ENCODE results near the gene ILF2. TPM values are rescaled to one million over a fixed set of nuclear protein-coding genes. Genes with fewer than 3 reads are reported as not detected.

ILF2 gene
- total and polyA plus RNA-seq, 3 experiments from 2014 or later, result 126 to 394 (median 379) TPM

DNA sequence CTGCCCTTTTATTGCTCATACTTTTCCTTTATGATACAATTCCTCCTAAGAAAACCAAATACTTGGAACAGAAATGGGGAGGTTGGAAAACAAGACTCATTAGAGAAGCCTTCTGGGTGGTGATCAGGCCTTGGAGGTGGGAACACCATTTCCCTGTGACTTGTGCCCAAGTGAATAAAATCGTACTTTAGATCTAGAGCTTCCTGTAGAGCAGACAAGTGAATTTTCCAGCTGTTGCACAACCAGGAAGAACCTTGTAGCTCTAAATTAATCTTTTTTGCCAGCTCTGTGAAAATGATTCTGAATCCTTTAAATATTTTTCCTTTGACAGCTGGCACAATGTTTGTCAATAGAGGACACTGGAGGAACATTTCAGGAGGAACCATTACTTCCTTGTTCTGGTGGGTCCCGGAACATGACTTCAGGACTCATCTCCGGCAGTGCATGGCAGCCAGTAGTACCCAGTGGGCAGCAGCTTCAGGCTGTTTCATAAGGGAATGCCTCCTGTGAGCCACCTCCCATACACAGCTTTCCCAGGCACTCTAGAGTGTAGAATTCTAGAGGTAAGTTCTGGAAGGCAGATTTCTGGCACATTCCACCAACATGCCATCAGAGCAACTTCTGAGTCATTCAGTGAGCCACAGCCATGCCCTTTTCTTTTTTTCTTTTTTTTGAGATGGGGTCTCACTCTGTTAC, 17.8 kb downstream of the ILF2 start:
- peak overlapping the region in 1 of 7 donors; percentile 48 for H3K4me3 Mint-ChIP-seq
- POLR2A ChIA-PET, result interaction anchor here (1.0 kb wide), 2 partner anchors 10 to 18 kb away, joined by 3 to 4 read pairs; no protein-coding TSS in a partner anchor
- peaks cover 0 to 2% of the 10 kb centered on the region in 2 donors for H3K27me3 Mint-ChIP-seq

DNA sequence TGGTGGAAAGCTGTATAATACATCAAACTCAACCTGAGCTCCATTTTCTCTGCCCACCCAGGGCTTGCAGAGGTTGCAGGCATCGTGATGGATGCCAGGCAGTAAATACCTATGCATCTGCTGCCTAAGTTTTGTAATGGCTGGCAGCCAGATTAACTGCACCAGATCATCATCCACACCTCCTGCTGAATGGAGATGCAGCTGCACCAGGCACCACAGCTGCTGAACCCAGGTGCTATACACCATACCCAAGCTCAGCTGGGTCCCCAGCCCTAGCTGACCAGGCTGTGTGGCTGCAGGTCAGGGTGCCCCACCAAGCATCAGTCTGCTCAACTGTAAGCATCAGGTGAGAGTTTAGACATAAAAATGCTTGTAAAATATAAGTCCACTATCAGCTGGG, 19.0 kb downstream of the ILF2 start:
- Mint-ChIP-seq H3K36me3 (peaks cover 0 to 7% (median 0%) of the 10 kb centered on the region in 3 donors), H3K9me3 (no peaks in the 10 kb centered on the region), H3K27ac (no peak overlapping the region), H3K4me3 (no peak overlapping the region), H3K4me1 (peaks cover 21 to 29% (median 27%) of the 10 kb centered on the region in 3 donors), H3K27me3 (peaks cover 0 to 2% of the 10 kb centered on the region in 2 donors)
- no peaks in the 10 kb centered on the region for H3K9me3 ChIP-seq (ENCODE audit: low read length)
- ChIA-PET CTCF (interaction anchor here (0.8 to 1.4 kb wide), 3 partner anchors 9 to 141 kb away, joined by 3 read pairs; no protein-coding TSS in a partner anchor), POLR2A (interaction anchor here (0.6 to 1.0 kb wide), 2 partner anchors 9 to 11 kb away, joined by 3 to 6 read pairs; no protein-coding TSS in a partner anchor)
- no peaks in the 10 kb centered on the region for H3K27me3 ChIP-seq (ENCODE audit: insufficient read depth, low read length, poor library complexity, severe bottlenecking)
- H3K36me3 ChIP-seq (ENCODE audit: insufficient read depth, low read length), result no peaks in the 10 kb centered on the region
- H3K27ac ChIP-seq (ENCODE audit: low read depth, low read length), result no peak overlapping the region
- no peak for DNase-seq
- H3K4me1 ChIP-seq (ENCODE audit: insufficient read depth, low read length), result peaks cover 25% of the 10 kb centered on the region
- no peak overlapping the region for H3K4me3 ChIP-seq (ENCODE audit: low read length)

More for the DNA sequence above, 17.8 kb downstream of the ILF2 start:
- no peaks in the 10 kb centered on the region for H3K9me3 Mint-ChIP-seq
- peak overlapping the region in 1 of 8 donors; percentile 79 for H3K27ac Mint-ChIP-seq
- H3K4me1 Mint-ChIP-seq, result peaks cover 13 to 17% (median 16%) of the 10 kb centered on the region in 3 donors
- Histone ChIP-seq H3K27ac (ENCODE audit: low read depth, low read length) (no peak overlapping the region), H3K4me1 (ENCODE audit: insufficient read depth, low read length) (peaks cover 28% of the 10 kb centered on the region), H3K4me3 (ENCODE audit: low read length) (no peak overlapping the region), H3K36me3 (ENCODE audit: insufficient read depth, low read length) (no peaks in the 10 kb centered on the region), H3K27me3 (ENCODE audit: insufficient read depth, low read length, poor library complexity, severe bottlenecking) (no peaks in the 10 kb centered on the region), H3K9me3 (ENCODE audit: low read length) (no peaks in the 10 kb centered on the region)
- CTCF ChIA-PET, result interaction anchor here (1.4 kb wide), 1 partner anchor 142 kb away, joined by 3 read pairs; no protein-coding TSS in a partner anchor
- no peak for DNase-seq
- H3K36me3 Mint-ChIP-seq, result no peaks in the 10 kb centered on the region

DNA sequence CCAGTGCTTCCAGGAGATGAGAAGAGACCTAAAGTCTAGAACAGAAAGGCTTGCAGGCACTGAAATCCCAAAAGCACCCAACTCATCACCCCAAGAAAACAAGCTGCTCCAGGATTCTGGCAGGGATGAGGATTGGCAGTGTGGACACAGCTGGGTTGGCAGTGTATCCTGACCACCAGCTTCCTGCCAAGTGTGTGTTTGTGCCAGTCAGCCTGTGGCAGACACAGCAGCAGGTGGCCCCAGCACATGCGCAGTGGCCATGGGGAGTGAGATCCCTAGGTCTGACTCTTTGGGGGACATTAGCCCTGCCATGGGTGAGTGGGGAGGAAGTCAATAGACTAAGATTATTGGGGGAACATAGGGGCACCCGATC, 20.9 kb downstream of the ILF2 start:
- no peak for DNase-seq
- H3K27me3 ChIP-seq (ENCODE audit: insufficient read depth, low read length, poor library complexity, severe bottlenecking), result no peaks in the 10 kb centered on the region
- Mint-ChIP-seq H3K36me3 (peaks cover 4 to 27% (median 6%) of the 10 kb centered on the region in 3 donors), H3K27me3 (peaks cover 0 to 2% of the 10 kb centered on the region in 2 donors), H3K9me3 (no peaks in the 10 kb centered on the region), H3K4me3 (peak overlapping the region in 2 of 7 donors; percentile 51 to 69), H3K27ac (peak overlapping the region; percentile 4 to 96 (median 87)), H3K4me1 (peaks cover 37 to 46% (median 46%) of the 10 kb centered on the region in 3 donors)
- H3K4me1 ChIP-seq (ENCODE audit: insufficient read depth, low read length), result peaks cover 25% of the 10 kb centered on the region
- ChIA-PET CTCF (interaction anchor here (1.0 kb wide), 1 partner anchor 117 kb away, joined by 3 read pairs; no protein-coding TSS in a partner anchor), POLR2A (no interaction called here)
- peaks cover 12% of the 10 kb centered on the region for H3K36me3 ChIP-seq (ENCODE audit: insufficient read depth, low read length)
- no peaks in the 10 kb centered on the region for H3K9me3 ChIP-seq (ENCODE audit: low read length)
- no peak overlapping the region for H3K27ac ChIP-seq (ENCODE audit: low read depth, low read length)
- peak overlapping the region; percentile 1 for H3K4me3 ChIP-seq (ENCODE audit: low read length)

DNA sequence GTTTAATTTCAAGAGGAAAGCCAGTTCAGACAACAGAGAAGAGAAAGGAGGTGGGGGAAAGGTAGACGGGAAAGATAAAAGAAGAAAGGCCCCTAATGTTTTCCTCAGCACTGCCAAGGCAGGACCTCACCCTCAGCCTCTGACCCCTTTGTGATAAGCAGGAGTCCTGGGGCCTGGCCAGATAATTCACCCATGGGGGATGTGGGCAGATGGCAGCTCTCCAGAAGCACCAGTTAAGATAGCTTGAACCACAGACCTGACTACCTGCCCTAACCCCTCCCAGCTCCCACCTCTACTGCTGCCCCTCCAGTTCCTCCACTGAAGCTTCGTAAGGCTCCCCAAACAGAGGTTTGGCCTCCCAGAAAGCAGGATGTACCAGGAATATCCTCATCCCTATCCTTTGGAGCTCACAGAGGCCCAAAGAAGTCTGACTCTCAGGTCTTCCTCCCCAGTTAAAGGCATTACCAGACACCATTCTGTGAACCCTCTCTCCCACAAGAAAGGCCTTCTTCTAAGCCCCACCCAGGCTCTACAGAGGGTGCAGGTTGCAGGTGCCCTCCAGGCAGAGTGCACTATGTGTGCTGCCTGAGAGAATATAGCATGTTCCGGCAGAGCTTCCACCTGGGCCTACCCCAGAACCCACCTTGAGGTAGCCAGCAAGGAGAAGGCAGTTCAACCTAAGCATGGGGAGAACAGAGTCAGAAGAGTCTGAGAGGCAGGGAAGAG, 21.5 kb downstream of the ILF2 start:
- Mint-ChIP-seq H3K4me3 (peak overlapping the region in 5 of 7 donors; percentile 12 to 69 (median 33)), H3K27ac (peak overlapping the region; percentile 4 to 96 (median 88)), H3K27me3 (peaks cover 0 to 2% of the 10 kb centered on the region in 2 donors), H3K4me1 (peaks cover 39 to 52% (median 51%) of the 10 kb centered on the region in 3 donors), H3K9me3 (no peaks in the 10 kb centered on the region), H3K36me3 (peaks cover 4 to 32% (median 6%) of the 10 kb centered on the region in 3 donors)
- H3K27ac ChIP-seq (ENCODE audit: low read depth, low read length), result no peak overlapping the region
- H3K4me3 ChIP-seq (ENCODE audit: low read length), result peak overlapping the region; percentile 1
- H3K36me3 ChIP-seq (ENCODE audit: insufficient read depth, low read length), result peaks cover 18% of the 10 kb centered on the region
- POLR2A ChIA-PET, result interaction anchor here (0.5 to 0.9 kb wide), 2 partner anchors 9 to 1935 kb away, joined by 4 read pairs; no protein-coding TSS in a partner anchor
- peak in 1 of 5 donors; percentile 60 for DNase-seq
- CTCF ChIA-PET, result interaction anchor here (1.0 kb wide), 2 partner anchors 116 to 117 kb away, joined by 3 read pairs; no protein-coding TSS in a partner anchor
- H3K9me3 ChIP-seq (ENCODE audit: low read length), result no peaks in the 10 kb centered on the region
- peaks cover 25% of the 10 kb centered on the region for H3K4me1 ChIP-seq (ENCODE audit: insufficient read depth, low read length)
- H3K27me3 ChIP-seq (ENCODE audit: insufficient read depth, low read length, poor library complexity, severe bottlenecking), result no peaks in the 10 kb centered on the region

DNA sequence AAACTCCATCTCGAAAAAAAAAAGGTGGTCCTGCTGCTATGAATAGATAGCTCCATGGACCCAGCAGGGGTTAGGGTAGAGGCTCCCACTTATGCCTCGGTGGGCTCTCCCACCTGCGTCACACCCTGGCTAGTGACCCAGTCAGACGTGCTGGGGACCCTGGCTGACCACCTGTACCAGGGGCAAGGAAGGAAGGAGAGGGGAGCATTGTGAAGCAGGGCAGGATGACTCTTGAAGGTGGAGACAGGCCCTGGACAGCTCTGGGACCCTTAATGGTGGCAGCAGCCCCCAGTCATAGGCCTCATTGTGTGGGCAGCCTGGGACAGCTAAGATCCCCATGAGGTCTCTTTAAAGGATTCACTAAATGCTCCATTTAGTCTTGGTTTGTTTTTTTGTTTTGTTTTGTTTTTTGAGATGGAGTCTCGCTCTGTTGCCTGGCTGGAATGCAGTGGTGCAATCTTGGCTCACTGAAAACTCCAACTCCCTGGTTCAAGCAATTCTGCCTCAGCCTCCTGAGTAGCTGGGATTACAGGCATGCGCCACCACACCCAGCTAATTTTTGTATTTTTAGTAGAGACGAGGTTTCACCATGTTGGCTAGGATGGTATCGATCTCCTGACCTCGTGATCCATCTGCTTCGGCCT, 22.7 kb downstream of the ILF2 start:
- Histone ChIP-seq H3K27ac (ENCODE audit: low read depth, low read length) (no peak overlapping the region), H3K4me1 (ENCODE audit: insufficient read depth, low read length) (peaks cover 30% of the 10 kb centered on the region), H3K9me3 (ENCODE audit: low read length) (no peaks in the 10 kb centered on the region), H3K4me3 (ENCODE audit: low read length) (no peak overlapping the region), H3K36me3 (ENCODE audit: insufficient read depth, low read length) (peaks cover 28% of the 10 kb centered on the region), H3K27me3 (ENCODE audit: insufficient read depth, low read length, poor library complexity, severe bottlenecking) (no peaks in the 10 kb centered on the region)
- Mint-ChIP-seq H3K27me3 (peaks cover 0 to 2% of the 10 kb centered on the region in 2 donors), H3K4me1 (peaks cover 47 to 64% (median 63%) of the 10 kb centered on the region in 3 donors), H3K9me3 (no peaks in the 10 kb centered on the region), H3K36me3 (peaks cover 4 to 44% (median 16%) of the 10 kb centered on the region in 3 donors), H3K4me3 (peak overlapping the region in 1 of 7 donors; percentile 66), H3K27ac (peak overlapping the region; percentile 39 to 84 (median 70))
- no peak for DNase-seq
- ChIA-PET POLR2A (interaction anchor here (0.7 to 1.3 kb wide), 2 partner anchors 14 to 19 kb away, joined by 3 read pairs; partner anchors contain the start of gene CHTOP), CTCF (interaction anchor here (1.0 kb wide), 1 partner anchor 115 kb away, joined by 3 read pairs; no protein-coding TSS in a partner anchor)

DNA sequence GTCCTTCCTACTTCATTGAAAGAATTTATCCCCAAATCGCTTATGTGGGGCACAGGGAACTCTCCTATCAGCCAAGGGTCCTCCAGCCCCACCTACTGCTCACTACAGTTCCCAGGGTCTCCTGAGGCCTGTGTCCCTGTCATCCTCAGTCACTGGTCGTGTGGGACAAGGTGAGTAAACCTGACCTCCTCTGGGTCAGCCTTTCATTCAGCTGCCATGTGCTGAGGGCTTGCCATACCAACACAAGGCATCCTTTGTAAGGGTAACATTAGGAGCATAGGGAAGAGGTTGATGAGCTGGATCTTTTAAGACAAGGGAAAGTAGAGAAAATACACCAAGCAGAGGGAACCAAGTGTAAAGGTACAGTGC, 23.5 kb downstream of the ILF2 start:
- H3K4me3 ChIP-seq (ENCODE audit: low read length), result no peak overlapping the region
- Mint-ChIP-seq H3K4me1 (peaks cover 51 to 71% (median 70%) of the 10 kb centered on the region in 3 donors), H3K4me3 (peak overlapping the region in 2 of 7 donors; percentile 10 to 18), H3K9me3 (no peaks in the 10 kb centered on the region), H3K36me3 (peaks cover 4 to 52% (median 18%) of the 10 kb centered on the region in 3 donors), H3K27ac (peak overlapping the region in 7 of 8 donors; percentile 41 to 92 (median 79)), H3K27me3 (no peaks in the 10 kb centered on the region)
- H3K27me3 ChIP-seq (ENCODE audit: insufficient read depth, low read length, poor library complexity, severe bottlenecking), result no peaks in the 10 kb centered on the region
- DNase-seq, result no peak
- H3K27ac ChIP-seq (ENCODE audit: low read depth, low read length), result no peak overlapping the region
- H3K9me3 ChIP-seq (ENCODE audit: low read length), result no peaks in the 10 kb centered on the region
- H3K36me3 ChIP-seq (ENCODE audit: insufficient read depth, low read length), result peaks cover 36% of the 10 kb centered on the region
- H3K4me1 ChIP-seq (ENCODE audit: insufficient read depth, low read length), result peaks cover 36% of the 10 kb centered on the region
- ChIA-PET CTCF (no interaction called here), POLR2A (interaction anchor here (1.3 kb wide), 1 partner anchor 13 kb away, joined by 3 read pairs; the partner anchor contains the start of gene CHTOP)

DNA sequence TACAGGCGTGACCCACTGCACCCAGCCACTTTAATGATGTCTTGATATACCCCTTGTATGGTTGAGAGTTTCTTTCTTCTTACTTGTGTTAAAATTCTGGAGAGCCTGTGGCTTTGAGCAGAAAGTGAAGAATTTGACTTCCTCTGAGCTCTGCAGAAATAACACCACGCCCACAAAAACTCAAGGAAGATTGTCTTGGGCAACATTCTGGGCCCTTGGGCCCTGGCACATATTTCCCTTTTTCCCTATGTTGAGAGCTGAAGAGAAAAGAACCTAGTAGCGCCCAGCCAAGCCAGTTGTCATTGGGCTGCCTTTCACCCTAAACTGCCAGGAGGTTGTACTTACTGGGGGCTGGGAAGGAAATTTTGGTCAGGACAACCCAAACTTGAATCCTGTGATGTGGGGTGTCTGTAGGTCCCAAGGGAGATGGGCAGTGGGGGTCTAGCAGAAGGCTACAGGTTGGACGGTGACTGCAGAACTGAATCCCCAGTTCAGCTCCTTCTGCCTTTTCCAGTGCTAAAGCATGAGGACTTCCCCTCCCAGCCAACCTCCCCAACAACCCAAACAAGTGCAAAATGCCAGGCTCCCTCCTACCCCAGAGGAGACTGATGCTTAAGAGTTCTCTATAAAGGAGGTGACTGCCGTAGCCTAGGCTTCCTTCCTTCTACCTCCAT, 24.0 kb downstream of the ILF2 start:
- Mint-ChIP-seq H3K36me3 (peaks cover 4 to 57% (median 21%) of the 10 kb centered on the region in 3 donors), H3K9me3 (no peaks in the 10 kb centered on the region), H3K27ac (peak overlapping the region in 7 of 8 donors; percentile 41 to 92 (median 79)), H3K27me3 (no peaks in the 10 kb centered on the region), H3K4me3 (peak overlapping the region in 1 of 7 donors; percentile 49), H3K4me1 (peaks cover 54 to 75% (median 74%) of the 10 kb centered on the region in 3 donors)
- POLR2A ChIA-PET, result interaction anchor here (1.3 kb wide), 1 partner anchor 12 kb away, joined by 3 read pairs; the partner anchor contains the start of gene CHTOP
- CTCF ChIA-PET, result no interaction called here
- H3K4me3 ChIP-seq (ENCODE audit: low read length), result no peak overlapping the region
- no peaks in the 10 kb centered on the region for H3K9me3 ChIP-seq (ENCODE audit: low read length)
- DNase-seq, result no peak
- no peak overlapping the region for H3K27ac ChIP-seq (ENCODE audit: low read depth, low read length)
- peaks cover 36% of the 10 kb centered on the region for H3K4me1 ChIP-seq (ENCODE audit: insufficient read depth, low read length)
- no peaks in the 10 kb centered on the region for H3K27me3 ChIP-seq (ENCODE audit: insufficient read depth, low read length, poor library complexity, severe bottlenecking)
- peaks cover 41% of the 10 kb centered on the region for H3K36me3 ChIP-seq (ENCODE audit: insufficient read depth, low read length)

All from CD8-positive, alpha-beta memory T cell (primary cell).